ENCODE data around the gene KIAA1586. TPM values are rescaled to one million over a fixed set of nuclear protein-coding genes. Genes with fewer than 3 reads are reported as not detected.

Gene KIAA1586
- total RNA-seq, 8 experiments from 2014 or later, result 19.2 to 43.3 (median 26.2) TPM

DNA sequence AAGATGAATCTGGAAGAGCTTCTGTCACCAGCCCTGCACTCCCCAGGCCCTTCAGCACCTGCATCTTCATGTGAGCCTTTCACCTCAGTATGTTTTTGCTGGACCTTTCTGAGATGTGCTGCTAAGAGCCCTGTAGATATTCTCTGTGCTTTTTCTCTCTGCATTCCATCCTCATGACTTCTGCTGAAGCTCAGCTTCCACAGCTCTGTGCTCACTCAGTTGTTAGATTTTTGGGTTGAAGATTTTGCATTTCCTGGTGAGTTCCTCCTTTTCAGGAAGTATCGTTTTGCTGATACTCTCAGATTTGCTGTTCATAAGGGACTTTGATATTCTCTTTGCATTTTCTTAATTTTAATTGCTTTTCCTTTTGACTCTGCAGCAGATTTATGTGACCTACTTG, 18.3 kb downstream of the KIAA1586 start:
- H3K4me1 ChIP-seq (replicated peaks in 1 of 2), result peaks cover 0 to 2% of the 10 kb centered on the region in 2 donors
- in situ Hi-C loops (cut with MboI; ENCODE audit: low pct_unique_long_range_greater_than_20kb in 2 of 9, low sequenced_read_pairs in 9 of 9, unreplicated experiment in 9 of 9), result no loop called here
- H3K4me3 ChIP-seq, result no peak overlapping the region
- no peak for ATAC-seq (replicated peaks in 6 of 8)
- 54 to 100% (median 86%) methylated on average over 1 of the region's 1 CpG; no CpG with 5 or more reads in 3 of the 10 experiments for WGBS, 10 experiments
- H3K27ac ChIP-seq, result no peak overlapping the region

DNA sequence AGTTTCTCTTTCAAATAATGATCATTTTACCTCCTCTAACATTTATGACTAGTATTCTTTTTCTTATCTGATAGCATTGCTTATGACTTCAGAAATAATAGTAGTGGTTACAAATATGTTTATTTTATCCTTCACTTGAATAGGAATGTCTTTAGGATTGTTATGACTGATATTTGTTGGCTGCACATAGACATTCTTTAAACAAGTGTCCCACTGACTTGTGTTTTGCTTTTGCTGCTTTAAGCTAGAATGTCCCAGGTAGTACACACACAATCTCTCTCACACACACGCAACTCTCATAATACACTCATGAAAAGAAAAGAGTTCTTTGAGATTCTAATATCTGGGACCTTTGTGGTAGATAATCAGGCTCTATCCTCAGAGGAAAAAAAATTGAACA, 21.6 kb downstream of the KIAA1586 start:
- in situ Hi-C loops (cut with MboI; ENCODE audit: low pct_unique_long_range_greater_than_20kb in 2 of 9, low sequenced_read_pairs in 9 of 9, unreplicated experiment in 9 of 9), result no loop called here
- no peak for ATAC-seq (replicated peaks in 6 of 8)

DNA sequence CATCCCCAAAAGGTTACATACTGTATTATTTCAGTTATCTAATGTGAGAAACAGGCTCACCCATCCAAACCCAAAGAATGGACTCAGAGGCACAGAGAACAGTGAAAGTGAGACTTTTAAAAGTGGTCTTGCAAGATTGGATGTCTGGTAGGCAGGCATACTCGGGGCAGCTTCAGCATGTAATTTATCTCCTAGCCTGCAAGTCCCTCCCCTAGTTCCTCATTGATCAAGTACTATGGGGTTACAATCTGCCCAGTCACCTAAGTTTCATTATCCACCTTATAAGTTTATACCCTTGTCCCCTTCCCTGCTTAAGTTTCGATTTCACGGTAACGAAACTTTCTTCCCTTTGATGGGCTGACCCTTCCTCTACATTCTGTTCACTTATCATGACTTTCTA, 22.7 kb downstream of the KIAA1586 start:
- no peak for ATAC-seq (replicated peaks in 6 of 8)
- H3K27ac ChIP-seq, result no peak overlapping the region

More for the DNA sequence above, 21.6 kb downstream of the KIAA1586 start:
- Histone ChIP-seq H3K4me3 (no peak overlapping the region), H3K27ac (no peak overlapping the region), H3K4me1 (replicated peaks in 1 of 2) (peaks cover 0 to 2% of the 10 kb centered on the region in 2 donors)
- WGBS, 10 experiments, result 83 to 100% (median 95%) methylated on average over 1 of the region's 1 CpG; no CpG with 5 or more reads in 2 of the 10 experiments

DNA sequence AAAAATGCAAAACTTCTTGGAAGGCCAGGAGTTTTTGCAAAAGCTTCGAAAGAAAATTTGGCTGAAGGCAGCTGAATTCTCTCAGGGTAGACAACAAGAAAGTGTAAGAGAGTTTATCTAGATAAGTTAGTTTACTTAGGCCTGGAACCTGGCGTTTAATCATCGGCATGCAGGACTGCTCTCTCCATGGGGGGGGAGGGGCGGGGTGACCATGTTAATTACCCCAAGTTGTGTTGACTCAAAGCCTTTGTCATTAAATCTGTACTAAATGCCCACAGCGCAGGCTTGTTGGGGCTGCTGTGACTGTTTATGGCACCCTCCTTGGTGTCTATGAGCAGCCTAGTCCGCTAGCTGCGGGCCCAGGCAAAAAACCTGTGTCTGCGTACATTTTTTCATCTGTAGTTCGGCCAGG, 23.4 kb downstream of the KIAA1586 start:
- in situ Hi-C loops (cut with MboI; ENCODE audit: low pct_unique_long_range_greater_than_20kb in 2 of 9, low sequenced_read_pairs in 9 of 9, unreplicated experiment in 9 of 9), result no loop called here
- no peak for ATAC-seq (replicated peaks in 6 of 8)
- Histone ChIP-seq H3K27ac (no peak overlapping the region), H3K4me1 (replicated peaks in 1 of 2) (peaks cover 0 to 2% of the 10 kb centered on the region in 2 donors), H3K4me3 (no peak overlapping the region)
- whole genome bisulfite sequencing, 10 experiments, result 35 to 100% (median 85%) methylated on average over 1 to 6 of the region's 9 CpGs; no CpG with 5 or more reads in 1 of the 10 experiments

More for the DNA sequence above, 22.7 kb downstream of the KIAA1586 start:
- in situ Hi-C loops (cut with MboI; ENCODE audit: low pct_unique_long_range_greater_than_20kb in 2 of 9, low sequenced_read_pairs in 9 of 9, unreplicated experiment in 9 of 9), result no loop called here
- Histone ChIP-seq H3K4me1 (replicated peaks in 1 of 2) (peaks cover 0 to 2% of the 10 kb centered on the region in 2 donors), H3K4me3 (no peak overlapping the region)
- 29 to 100% (median 80%) methylated on average over 1 to 3 of the region's 4 CpGs; no CpG with 5 or more reads in 2 of the 10 experiments for WGBS, 10 experiments

DNA sequence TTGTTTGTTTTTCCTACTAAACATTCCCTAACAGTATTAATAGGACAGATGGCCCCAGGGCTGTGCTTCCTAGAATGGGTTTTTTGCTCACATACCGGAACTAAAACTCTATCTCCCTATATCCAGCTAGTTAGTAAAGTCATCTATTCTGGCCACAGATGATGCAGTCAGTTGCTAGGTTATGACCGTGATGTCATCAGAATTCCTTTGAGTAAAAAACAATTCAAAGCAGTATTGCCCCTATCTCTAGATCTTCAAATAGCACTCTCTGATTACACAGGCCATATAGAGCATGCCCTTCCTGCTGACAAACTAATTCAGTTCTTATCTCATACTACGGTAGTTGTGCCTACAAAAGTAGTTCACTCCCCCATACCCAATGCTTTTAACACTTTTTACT, 25.6 kb downstream of the KIAA1586 start:
- no peak for ATAC-seq (replicated peaks in 6 of 8)
- H3K27ac ChIP-seq, result no peak overlapping the region
- H3K4me3 ChIP-seq, result no peak overlapping the region
- in situ Hi-C loops (cut with MboI; ENCODE audit: low pct_unique_long_range_greater_than_20kb in 2 of 9, low sequenced_read_pairs in 9 of 9, unreplicated experiment in 9 of 9), result no loop called here
- no peaks in the 10 kb centered on the region for H3K4me1 ChIP-seq (replicated peaks in 1 of 2)
- 86 to 100% (median 100%) methylated on average over 1 to 3 of the region's 3 CpGs; no CpG with 5 or more reads in 1 of the 10 experiments for WGBS, 10 experiments

DNA sequence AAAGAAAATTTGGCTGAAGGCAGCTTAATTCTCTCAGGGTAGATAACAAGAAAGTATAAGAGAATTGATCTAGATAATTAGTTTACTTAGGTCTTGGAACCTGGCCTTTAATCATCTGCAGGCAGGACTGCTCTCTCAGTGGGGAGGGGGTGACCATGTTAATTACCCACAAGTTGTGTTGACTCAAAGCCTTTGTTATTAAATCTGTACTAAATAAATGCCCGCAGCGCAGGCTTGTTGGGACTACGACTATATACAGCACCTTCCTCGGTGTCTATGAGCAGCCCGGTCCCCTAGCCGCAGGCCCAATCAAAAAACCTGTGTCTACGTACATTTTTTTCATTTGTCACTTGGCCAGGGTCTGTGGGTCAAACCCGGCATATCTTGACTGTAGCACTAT, 27.9 kb downstream of the KIAA1586 start:
- H3K4me1 ChIP-seq (replicated peaks in 1 of 2), result no peaks in the 10 kb centered on the region
- H3K27ac ChIP-seq, result no peak overlapping the region
- in situ Hi-C loops (cut with MboI; ENCODE audit: low pct_unique_long_range_greater_than_20kb in 2 of 9, low sequenced_read_pairs in 9 of 9, unreplicated experiment in 9 of 9), result no loop called here
- WGBS, 10 experiments, result 42 to 100% (median 80%) methylated on average over 2 to 8 of the region's 8 CpGs; no CpG with 5 or more reads in 3 of the 10 experiments
- no peak overlapping the region for H3K4me3 ChIP-seq
- ATAC-seq (replicated peaks in 6 of 8), result no peak

DNA sequence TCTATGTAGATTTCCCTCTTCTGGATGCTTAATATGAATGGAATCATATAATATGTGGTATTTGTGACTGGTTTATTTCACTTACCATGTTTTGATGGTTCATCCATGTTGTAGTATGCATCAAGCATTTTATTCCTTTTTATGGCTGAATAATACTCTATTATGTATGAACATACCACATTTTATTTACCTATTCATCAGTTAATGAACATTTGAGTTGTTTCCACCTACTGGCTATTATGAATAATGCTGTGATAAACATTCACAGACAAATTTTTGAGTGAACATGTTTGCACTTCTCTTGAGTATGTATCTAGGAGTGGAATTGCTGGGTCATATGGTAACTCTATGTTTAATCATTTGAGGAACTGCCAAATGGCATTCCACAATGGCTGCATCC, 28.6 kb downstream of the KIAA1586 start:
- ATAC-seq (replicated peaks in 6 of 8), result no peak
- Histone ChIP-seq H3K4me3 (no peak overlapping the region), H3K4me1 (replicated peaks in 1 of 2) (no peaks in the 10 kb centered on the region), H3K27ac (no peak overlapping the region)
- in situ Hi-C loops (cut with MboI; ENCODE audit: low pct_unique_long_range_greater_than_20kb in 2 of 9, low sequenced_read_pairs in 9 of 9, unreplicated experiment in 9 of 9), result no loop called here

DNA sequence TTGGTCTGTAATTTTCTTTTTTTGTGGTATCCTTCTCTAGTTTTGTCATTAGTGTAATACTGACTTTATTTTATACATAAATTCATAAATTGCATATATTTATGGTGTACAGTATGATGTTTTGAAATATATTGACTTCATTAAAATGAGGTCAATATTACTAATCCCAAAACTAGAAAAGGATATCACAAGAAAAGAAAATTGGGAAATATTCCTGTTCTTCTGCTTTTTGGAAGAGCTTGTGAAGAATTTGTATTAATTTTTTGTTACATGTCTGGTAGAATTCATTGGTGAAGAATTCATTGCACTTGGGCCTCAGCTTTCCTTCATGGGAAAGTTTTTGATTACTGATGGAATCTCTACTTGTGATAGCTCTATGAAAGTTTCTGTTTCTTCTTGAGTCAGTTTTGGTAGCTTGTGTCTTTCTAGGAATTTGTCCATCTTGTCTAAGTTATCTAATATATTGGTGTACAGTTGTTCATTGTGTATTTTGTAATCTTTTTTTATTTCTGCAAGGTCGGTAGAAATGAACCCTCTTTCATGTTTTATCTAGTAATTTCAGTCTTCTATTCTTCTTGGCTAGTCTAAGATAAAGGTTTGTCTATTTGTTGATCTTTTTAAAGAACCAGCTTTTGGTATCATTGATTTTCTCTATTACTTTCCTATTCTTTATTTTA, 32.2 kb downstream of the KIAA1586 start:
- in situ Hi-C loops (cut with MboI; ENCODE audit: low pct_unique_long_range_greater_than_20kb in 2 of 9, low sequenced_read_pairs in 9 of 9, unreplicated experiment in 9 of 9), result no loop called here
- ATAC-seq (replicated peaks in 6 of 8), result no peak
- H3K27ac ChIP-seq, result no peak overlapping the region
- no peaks in the 10 kb centered on the region for H3K4me1 ChIP-seq (replicated peaks in 1 of 2)
- no peak overlapping the region for H3K4me3 ChIP-seq
- WGBS, 10 experiments, result 29 to 100% (median 90%) methylated on average over 1 of the region's 1 CpG; no CpG with 5 or more reads in 1 of the 10 experiments

DNA sequence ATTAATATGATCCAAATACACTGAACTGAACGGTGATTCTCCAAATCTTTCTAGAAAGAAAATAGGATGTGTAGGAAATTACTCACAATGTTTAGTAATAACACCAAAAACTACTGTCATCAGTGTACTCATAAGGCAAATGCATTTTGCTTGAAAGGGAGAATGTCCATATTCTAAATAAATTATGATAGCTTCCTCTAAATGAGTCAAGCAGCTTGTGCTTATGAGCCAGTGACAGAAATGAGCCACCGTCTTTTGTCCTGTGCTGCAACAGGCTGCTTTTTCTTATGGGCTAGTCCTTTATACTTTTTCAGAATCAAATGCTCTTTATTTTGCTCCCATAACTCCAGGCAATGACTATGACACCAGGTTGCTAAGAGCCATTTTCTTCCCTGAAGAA, 39.0 kb downstream of the KIAA1586 start:
- ATAC-seq (replicated peaks in 6 of 8), result peak in 2 of 8 experiments; percentile 4 to 13
- in situ Hi-C loops (cut with MboI; ENCODE audit: low pct_unique_long_range_greater_than_20kb in 2 of 9, low sequenced_read_pairs in 9 of 9, unreplicated experiment in 9 of 9), result no loop called here
- H3K27ac ChIP-seq, result no peak overlapping the region
- 0 to 100% (median 79%) methylated on average over 1 to 2 of the region's 2 CpGs; no CpG with 5 or more reads in 1 of the 10 experiments for WGBS, 10 experiments
- H3K4me3 ChIP-seq, result no peak overlapping the region
- peaks cover 0 to 4% of the 10 kb centered on the region in 2 donors for H3K4me1 ChIP-seq (replicated peaks in 1 of 2)

DNA sequence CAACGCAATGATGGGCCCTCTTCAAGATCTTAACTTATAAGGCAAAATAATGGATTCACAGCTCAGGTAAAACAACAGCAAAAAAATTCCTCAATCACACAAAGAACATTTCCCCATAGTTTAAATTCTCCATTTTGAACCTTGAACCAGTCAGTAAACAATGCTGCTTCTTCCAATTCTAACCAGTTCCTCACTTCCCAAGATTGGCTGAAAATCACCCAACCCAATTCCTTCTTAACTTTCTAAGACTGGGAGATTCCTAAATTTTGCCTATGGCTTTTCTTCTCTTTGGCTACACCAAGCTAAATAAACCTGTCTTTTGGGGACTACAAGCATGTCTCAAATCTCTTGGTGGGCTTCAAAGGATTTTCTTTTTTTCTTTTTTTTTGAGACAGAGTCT, 40.4 kb downstream of the KIAA1586 start:
- WGBS, 10 experiments, result 67 to 100% (median 100%) methylated on average over 1 of the region's 1 CpG; no CpG with 5 or more reads in 4 of the 10 experiments
- in situ Hi-C loops (cut with MboI; ENCODE audit: low pct_unique_long_range_greater_than_20kb in 2 of 9, low sequenced_read_pairs in 9 of 9, unreplicated experiment in 9 of 9), result no loop called here
- Histone ChIP-seq H3K27ac (no peak overlapping the region), H3K4me1 (replicated peaks in 1 of 2) (peaks cover 6 to 10% of the 10 kb centered on the region in 2 donors), H3K4me3 (no peak overlapping the region)
- ATAC-seq (replicated peaks in 6 of 8), result no peak

DNA sequence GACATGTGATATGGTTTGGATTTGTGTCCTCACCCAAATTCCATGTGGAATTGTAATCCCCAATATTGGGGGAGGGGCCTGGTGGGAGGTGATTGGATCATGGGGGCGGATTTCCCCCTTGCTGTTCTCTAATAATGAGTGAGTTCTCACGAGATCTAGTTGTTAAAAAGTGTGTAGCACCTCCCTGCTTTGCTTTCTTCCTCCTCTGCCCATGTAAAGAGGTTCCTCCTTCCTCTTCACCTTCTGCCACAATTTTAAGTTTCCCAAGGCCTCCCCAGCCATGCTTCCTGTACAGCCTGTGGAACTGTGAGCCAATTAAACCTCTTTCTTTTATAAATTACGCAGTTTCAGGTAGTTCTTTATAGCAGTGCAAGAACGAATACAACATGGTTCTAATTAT, 41.4 kb downstream of the KIAA1586 start:
- ATAC-seq (replicated peaks in 6 of 8), result no peak
- WGBS, 10 experiments, result 66 to 93% (median 84%) methylated on average over 2 to 4 of the region's 4 CpGs; no CpG with 5 or more reads in 2 of the 10 experiments
- in situ Hi-C loops (cut with MboI; ENCODE audit: low pct_unique_long_range_greater_than_20kb in 2 of 9, low sequenced_read_pairs in 9 of 9, unreplicated experiment in 9 of 9), result no loop called here

DNA sequence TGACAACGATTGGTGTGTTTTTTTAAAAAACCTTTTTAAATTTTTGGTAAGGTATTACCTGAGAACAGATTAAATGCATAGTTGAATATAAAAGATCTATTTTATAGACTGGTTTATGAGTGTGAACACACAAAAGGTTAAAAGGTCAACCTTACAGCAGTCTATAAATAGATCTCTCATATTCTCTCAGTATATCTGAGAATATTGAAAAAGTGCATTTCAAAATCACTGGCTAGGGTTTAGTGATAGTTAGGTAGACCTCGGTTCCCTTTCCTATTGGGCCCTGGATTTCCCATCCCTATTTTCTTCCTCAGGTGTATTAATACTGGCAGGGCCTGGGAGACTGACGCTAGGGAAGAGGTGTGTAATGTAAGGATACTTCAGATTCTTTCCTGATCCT, 42.8 kb downstream of the KIAA1586 start:
- WGBS, 10 experiments, result 40 to 88% (median 67%) methylated on average over 1 to 3 of the region's 3 CpGs; no CpG with 5 or more reads in 3 of the 10 experiments
- Histone ChIP-seq H3K4me1 (replicated peaks in 1 of 2) (peaks cover 16 to 30% of the 10 kb centered on the region in 2 donors), H3K27ac (peak overlapping the region in 1 of 2 donors; percentile 4), H3K4me3 (peak overlapping the region; percentile 46 to 84 (median 65))
- in situ Hi-C loops (cut with MboI; ENCODE audit: low pct_unique_long_range_greater_than_20kb in 2 of 9, low sequenced_read_pairs in 9 of 9, unreplicated experiment in 9 of 9), result no loop called here
- peak in 3 of 8 experiments; percentile 1 to 2 (median 2) for ATAC-seq (replicated peaks in 6 of 8)

More for the DNA sequence above, 41.4 kb downstream of the KIAA1586 start:
- Histone ChIP-seq H3K4me3 (no peak overlapping the region), H3K4me1 (replicated peaks in 1 of 2) (peaks cover 16 to 21% of the 10 kb centered on the region in 2 donors), H3K27ac (no peak overlapping the region)

DNA sequence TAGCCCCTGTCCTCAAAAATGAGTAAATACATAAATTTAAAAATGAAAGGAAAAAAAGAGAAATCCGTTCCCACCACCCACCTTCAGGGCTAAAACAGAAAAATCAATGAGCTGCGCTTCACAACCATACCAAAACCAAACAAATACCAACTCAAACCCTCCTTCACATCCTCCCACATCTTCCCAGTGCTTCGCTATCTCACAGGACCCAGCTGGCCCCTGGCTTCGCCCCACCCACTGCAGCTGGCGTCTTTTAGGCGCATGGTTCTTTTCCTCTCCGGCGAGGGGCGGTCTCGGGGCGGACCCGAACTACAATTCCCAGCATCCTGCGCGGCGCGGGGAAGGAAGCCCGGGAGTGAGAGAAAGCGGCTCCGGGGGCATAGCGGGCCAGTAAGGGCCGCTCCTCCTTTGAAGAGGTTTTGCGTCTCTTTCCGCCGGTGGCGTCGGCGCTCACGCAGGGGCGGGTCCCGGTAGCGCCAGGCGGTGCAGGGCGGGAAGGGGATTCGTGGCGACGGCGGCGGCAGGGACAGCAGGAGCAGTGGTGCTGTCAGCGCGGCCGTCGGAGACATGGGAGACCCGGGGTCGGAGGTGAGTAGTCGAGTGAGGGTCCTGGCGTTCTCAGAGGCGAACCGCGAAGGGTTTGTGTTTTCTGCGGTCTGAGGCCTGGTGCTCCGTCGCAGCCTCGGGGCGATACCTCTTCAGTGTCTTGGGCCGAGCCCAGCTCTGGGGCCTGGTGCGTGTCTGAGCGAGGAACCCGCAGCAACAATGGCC, 43.4 kb downstream of the KIAA1586 start, which contains the start of gene ZNF451:
Gene ZNF451 (plus strand): TSS at position 502 of the 771 bp plus-strand sequence. CDS start 66 bp downstream, at position 568.
- in situ Hi-C loops (cut with MboI; ENCODE audit: low pct_unique_long_range_greater_than_20kb in 2 of 9, low sequenced_read_pairs in 9 of 9, unreplicated experiment in 9 of 9), result no loop called here
- peak within 1 kb of the TSS; percentile 46 to 84 (median 65) for H3K4me3 ChIP-seq
- ATAC-seq (replicated peaks in 6 of 8), result peak; percentile 88 to 95 (median 94)
- H3K27ac ChIP-seq, result peak within 1 kb of the TSS; percentile 65 to 85
- peaks cover 16 to 30% of the 10 kb centered on the region in 2 donors for H3K4me1 ChIP-seq (replicated peaks in 1 of 2)
- WGBS, 10 experiments, result 0 to 10% (median 0%) methylated on average over 1 to 22 of the region's 58 CpGs; no CpG with 5 or more reads in 3 of the 10 experiments

All from motor neuron (in vitro differentiated cells).